DND-41 (cell line): Measurements from ENCODE around the gene PRRC1.

ENCODE experiments used
- ATAC-seq: fragments of 200-7000 bp; cut with Tn5 transposase; 3 replicates; pipeline ENCODE4 v1.9.1; 2021; ENCODE audit warnings: low read depth; ENCODE audit not compliant: insufficient read depth
- DNase-seq: peaks from one replicate; pipeline ENCODE4 v3.0.0-alpha.2; 2020
- H2AFZ ChIP-seq: 2 replicates; pipeline ENCODE4 v1.6.0; 2012; ENCODE audit warnings: low read depth, low read length
- H3K27ac ChIP-seq: 2 replicates; pipeline ENCODE4 v1.5.1; 2012; ENCODE audit warnings: low read length, inconsistent platforms
- H3K27me3 ChIP-seq: fragments of 200-600 bp; sonication (generic); 2 replicates; pipeline ENCODE4 v1.6.0; 2012; ENCODE audit warnings: low read length, mild to moderate bottlenecking, inconsistent platforms; ENCODE audit not compliant: insufficient read depth, poor library complexity
- H3K36me3 ChIP-seq: 2 replicates; pipeline ENCODE4 v1.5.1; 2012; ENCODE audit warnings: low read length, inconsistent platforms; ENCODE audit not compliant: insufficient read depth
- H3K4me1 ChIP-seq: 2 replicates; pipeline ENCODE4 v1.5.1; 2012; ENCODE audit warnings: mild to moderate bottlenecking, low read length; ENCODE audit not compliant: insufficient read depth
- H3K4me2 ChIP-seq: 2 replicates; pipeline ENCODE4 v1.6.0; 2012; ENCODE audit warnings: mild to moderate bottlenecking, moderate library complexity, low read length, inconsistent platforms; ENCODE audit not compliant: insufficient read depth
- H3K4me3 ChIP-seq, 2 experiments: fragments of 200-600 bp in 1 of 2; shearing (Covaris generic) in 1 of 2; 2 replicates each; pipeline ENCODE4 v1.5.1; 2012 to 2016; ENCODE audit warnings: inconsistent platforms in 2 of 2, low read length in 2 of 2, mild to moderate bottlenecking in 2 of 2, low read depth in 1 of 2, moderate library complexity in 1 of 2
- H3K79me2 ChIP-seq: 2 replicates; pipeline ENCODE4 v1.6.0; 2012; ENCODE audit warnings: low read length, inconsistent platforms; ENCODE audit not compliant: insufficient read depth
- H3K9ac ChIP-seq: 2 replicates; pipeline ENCODE4 v1.6.0; 2012; ENCODE audit warnings: low read depth, mild to moderate bottlenecking, inconsistent platforms, low read length, moderate library complexity
- H3K9me3 ChIP-seq: 2 replicates; pipeline ENCODE4 v1.5.1; 2012; ENCODE audit warnings: low read length, moderate library complexity, mild to moderate bottlenecking, inconsistent platforms; ENCODE audit not compliant: insufficient read depth, severe bottlenecking
- H4K20me1 ChIP-seq: 2 replicates; pipeline ENCODE4 v1.6.0; 2012; ENCODE audit warnings: low read length; ENCODE audit not compliant: insufficient read depth
- EZH2 ChIP-seq: IDR thresholded peaks from 3 replicates; pipeline ENCODE4 v1.6.1; 2012; ENCODE audit warnings: borderline replicate concordance, low read depth, mild to moderate bottlenecking, moderate library complexity, low read length, inconsistent platforms; ENCODE audit not compliant: severe bottlenecking
- TF ChIP-seq, protein P1 (sequence below): IDR thresholded peaks from 2 replicates; pipeline ENCODE4 v1.5.1; 2012; ENCODE audit warnings: borderline replicate concordance, low read length, moderate library complexity, mild to moderate bottlenecking; ENCODE audit not compliant: poor library complexity, severe bottlenecking; ENCODE audit errors: extremely low read depth

PRRC1 gene

GRCh38 chr5:127549551-127549950, 32.1 kb downstream of the PRRC1 start:
- Histone ChIP-seq H3K79me2 (peaks cover 2% of the 10 kb centered on the region; the same call in 1 of the 2 replicates), H3K4me2 (no peak overlapping the region), H3K4me3 (no peak overlapping the region), H3K36me3 (peaks cover 61% of the 10 kb centered on the region), H3K27me3 (no peaks in the 10 kb centered on the region), H3K4me1 (no peaks in the 10 kb centered on the region), H2AFZ (no peak overlapping the region), H3K27ac (no peak overlapping the region), H3K9me3 (no peaks in the 10 kb centered on the region), H4K20me1 (peaks cover 4% of the 10 kb centered on the region; the same call in 1 of the 2 replicates), H3K9ac (no peak overlapping the region)
- no peak for DNase-seq
- no peak for ATAC-seq
- TF ChIP-seq, protein P1, sequence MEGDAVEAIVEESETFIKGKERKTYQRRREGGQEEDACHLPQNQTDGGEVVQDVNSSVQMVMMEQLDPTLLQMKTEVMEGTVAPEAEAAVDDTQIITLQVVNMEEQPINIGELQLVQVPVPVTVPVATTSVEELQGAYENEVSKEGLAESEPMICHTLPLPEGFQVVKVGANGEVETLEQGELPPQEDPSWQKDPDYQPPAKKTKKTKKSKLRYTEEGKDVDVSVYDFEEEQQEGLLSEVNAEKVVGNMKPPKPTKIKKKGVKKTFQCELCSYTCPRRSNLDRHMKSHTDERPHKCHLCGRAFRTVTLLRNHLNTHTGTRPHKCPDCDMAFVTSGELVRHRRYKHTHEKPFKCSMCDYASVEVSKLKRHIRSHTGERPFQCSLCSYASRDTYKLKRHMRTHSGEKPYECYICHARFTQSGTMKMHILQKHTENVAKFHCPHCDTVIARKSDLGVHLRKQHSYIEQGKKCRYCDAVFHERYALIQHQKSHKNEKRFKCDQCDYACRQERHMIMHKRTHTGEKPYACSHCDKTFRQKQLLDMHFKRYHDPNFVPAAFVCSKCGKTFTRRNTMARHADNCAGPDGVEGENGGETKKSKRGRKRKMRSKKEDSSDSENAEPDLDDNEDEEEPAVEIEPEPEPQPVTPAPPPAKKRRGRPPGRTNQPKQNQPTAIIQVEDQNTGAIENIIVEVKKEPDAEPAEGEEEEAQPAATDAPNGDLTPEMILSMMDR: no peak
- TF ChIP-seq EZH2: no peak

DNA sequence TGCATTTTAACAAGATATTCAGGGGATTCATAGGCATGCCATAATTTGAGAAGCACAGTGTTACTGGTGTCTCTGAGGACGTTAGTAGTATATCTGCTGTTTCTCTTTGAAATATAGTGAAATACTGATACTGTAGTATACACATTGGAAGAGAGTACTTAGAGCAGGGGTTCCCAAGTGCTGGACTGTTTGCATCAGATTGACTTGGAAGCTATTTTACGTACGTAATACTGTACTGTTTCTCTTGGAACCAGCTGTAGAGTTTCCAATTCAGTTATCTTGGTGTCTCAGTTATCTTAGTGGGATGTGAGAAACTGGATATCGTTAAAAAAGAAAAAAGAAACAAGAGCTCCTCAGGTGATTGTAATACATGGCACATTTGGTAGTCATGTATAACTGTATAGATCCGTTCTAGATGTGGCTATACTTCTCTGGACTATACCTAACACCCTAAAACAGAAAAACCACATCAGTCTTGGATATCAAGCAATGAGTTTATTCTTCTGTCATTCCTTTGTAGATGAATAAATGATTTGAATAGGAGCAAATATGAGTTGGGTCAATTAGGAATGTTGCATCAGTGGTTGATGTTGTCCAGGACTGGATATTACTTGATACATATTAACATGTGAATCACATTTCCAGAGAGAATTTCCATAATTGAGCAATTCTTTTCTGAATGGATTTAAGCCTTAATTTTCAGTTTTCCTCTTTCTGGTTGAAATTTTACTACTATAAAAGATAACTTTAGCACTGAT, 33.4 kb downstream of the PRRC1 start:
- Histone ChIP-seq H3K4me1 (no peaks in the 10 kb centered on the region), H3K27ac (no peak overlapping the region), H2AFZ (no peak overlapping the region), H3K4me3 (no peak overlapping the region), H4K20me1 (peaks cover 4% of the 10 kb centered on the region; the same call in 1 of the 2 replicates), H3K36me3 (peaks cover 62% of the 10 kb centered on the region), H3K27me3 (no peaks in the 10 kb centered on the region), H3K9me3 (no peaks in the 10 kb centered on the region), H3K9ac (no peak overlapping the region), H3K79me2 (peaks cover 2% of the 10 kb centered on the region; the same call in 1 of the 2 replicates), H3K4me2 (no peak overlapping the region)
- no peak for DNase-seq
- ATAC-seq: no peak
- no peak for TF ChIP-seq EZH2
- TF ChIP-seq, protein P1: no peak

- H3K79me2 ChIP-seq: no peaks in the 10 kb centered on the region
- no peaks in the 10 kb centered on the region for H3K4me1 ChIP-seq
- H4K20me1 ChIP-seq: no peaks in the 10 kb centered on the region
- H3K27me3 ChIP-seq: no peaks in the 10 kb centered on the region
- H3K36me3 ChIP-seq: peaks cover 56% of the 10 kb centered on the region
- H2AFZ ChIP-seq: no peak overlapping the region
- no peak for TF ChIP-seq EZH2
- TF ChIP-seq, protein P1: no peak
- no peak overlapping the region for H3K9ac ChIP-seq
- DNase-seq: no peak
- H3K4me2 ChIP-seq: no peak overlapping the region
- H3K4me3 ChIP-seq: no peak overlapping the region
- ATAC-seq: no peak
- H3K27ac ChIP-seq: no peak overlapping the region
- H3K9me3 ChIP-seq: no peaks in the 10 kb centered on the region
Observed at GRCh38 chr5:127551410-127552041, 34.1 kb downstream of the PRRC1 start.
